A549 treated with Mapracorat at 1 μM for 4 hours (cell line): Measurements from ENCODE around the gene GTF2I. TPM values are rescaled to one million over a fixed set of nuclear protein-coding genes. Genes with fewer than 3 reads are reported as not detected.

Experiments used
- total RNA-seq: library from RNA; stranded (reverse); fragments of 200-300 nt; extraction: Qiagen RNA extraction; gene quantifications from 5 replicates; pipeline ENCODE4 v1.2.3, GENCODE V29; 2022

GTF2I gene
- total RNA-seq = 69.6 to 95.3 TPM (median 89.8 TPM) in 5 replicates

GRCh38 chr7:74657692-74658177, at the start of gene GTF2I:
Gene GTF2I, plus strand, starts transcription at chr7:74657718. Its CDS starts 31,411 bp downstream, at chr7:74689129.

DNA sequence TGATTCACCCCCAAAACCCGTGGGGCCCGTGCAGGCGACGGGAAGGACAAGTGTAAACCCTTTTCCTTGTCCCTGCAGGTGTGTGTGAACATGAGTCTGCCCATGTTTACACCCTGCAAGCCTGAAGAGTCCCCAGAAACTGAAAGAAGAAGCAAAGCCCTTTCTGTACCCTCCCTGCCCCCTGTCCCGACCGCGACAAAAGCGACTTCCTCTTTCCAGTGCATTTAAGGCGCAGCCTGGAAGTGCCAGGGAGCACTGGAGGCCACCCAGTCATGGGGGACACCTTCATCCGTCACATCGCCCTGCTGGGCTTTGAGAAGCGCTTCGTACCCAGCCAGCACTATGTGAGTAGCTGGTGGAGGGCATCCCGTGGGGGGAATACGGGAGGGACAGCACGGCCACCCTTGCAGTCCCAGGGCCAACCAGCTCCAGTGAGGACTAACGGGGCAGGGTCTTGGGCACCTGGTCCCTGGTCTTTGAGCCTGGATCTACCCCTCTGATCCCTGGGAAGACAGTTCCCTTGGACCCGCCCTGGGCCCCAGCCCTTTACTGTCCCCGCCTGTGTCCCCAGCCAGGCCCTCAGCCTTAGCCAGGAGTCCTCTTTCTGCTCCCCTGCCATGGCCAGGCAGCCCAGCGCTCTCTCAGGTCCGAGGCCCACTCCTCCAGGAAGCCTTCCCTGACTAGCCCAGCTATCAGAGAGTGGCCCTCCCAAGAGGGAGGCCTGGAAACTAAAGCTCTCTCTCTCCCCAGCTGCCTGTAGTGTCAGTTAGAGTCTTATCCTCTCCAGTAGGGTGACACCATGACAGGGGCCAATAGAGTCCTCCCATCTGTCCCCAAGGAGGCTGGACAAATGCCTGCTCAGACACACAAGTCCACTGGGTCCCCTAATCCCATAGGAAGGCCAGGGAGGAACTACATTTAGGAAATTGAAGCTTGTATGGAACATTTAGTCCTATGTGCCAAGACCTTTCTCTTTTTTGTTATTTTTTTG, 116.5 kb downstream of the GTF2I start, which contains the start of gene NCF1:
Gene NCF1, plus strand, starts transcription at position 252 of the 991 bp plus-strand sequence. Its CDS starts 21 bp downstream, at position 273.

Other genes starting within 250 kb of the GTF2I start
- 19.6 to 25.4 TPM (median 22.0 TPM) in 5 replicates for gene GTF2IRD1, start 203.8 kb upstream of the GTF2I start, total RNA-seq
- 0.13 to 0.26 TPM (median 0.23 TPM) in 4 of 5 replicates, not detected in the other for gene NCF1, start 116.3 kb downstream of the GTF2I start, total RNA-seq
- 3.8 to 9.1 TPM (median 5.7 TPM) in 5 replicates for gene GTF2IRD2, start 193.9 kb downstream of the GTF2I start, total RNA-seq